ENCODE measurements around the gene SPATA2L.

GRCh38 chr16:89744813-89745212, 43.3 kb upstream of the SPATA2L start:
- TF ChIP-seq, protein P1, sequence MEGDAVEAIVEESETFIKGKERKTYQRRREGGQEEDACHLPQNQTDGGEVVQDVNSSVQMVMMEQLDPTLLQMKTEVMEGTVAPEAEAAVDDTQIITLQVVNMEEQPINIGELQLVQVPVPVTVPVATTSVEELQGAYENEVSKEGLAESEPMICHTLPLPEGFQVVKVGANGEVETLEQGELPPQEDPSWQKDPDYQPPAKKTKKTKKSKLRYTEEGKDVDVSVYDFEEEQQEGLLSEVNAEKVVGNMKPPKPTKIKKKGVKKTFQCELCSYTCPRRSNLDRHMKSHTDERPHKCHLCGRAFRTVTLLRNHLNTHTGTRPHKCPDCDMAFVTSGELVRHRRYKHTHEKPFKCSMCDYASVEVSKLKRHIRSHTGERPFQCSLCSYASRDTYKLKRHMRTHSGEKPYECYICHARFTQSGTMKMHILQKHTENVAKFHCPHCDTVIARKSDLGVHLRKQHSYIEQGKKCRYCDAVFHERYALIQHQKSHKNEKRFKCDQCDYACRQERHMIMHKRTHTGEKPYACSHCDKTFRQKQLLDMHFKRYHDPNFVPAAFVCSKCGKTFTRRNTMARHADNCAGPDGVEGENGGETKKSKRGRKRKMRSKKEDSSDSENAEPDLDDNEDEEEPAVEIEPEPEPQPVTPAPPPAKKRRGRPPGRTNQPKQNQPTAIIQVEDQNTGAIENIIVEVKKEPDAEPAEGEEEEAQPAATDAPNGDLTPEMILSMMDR (IDR thresholded peaks at IDR 0.05), result no peak
- no peak for TF ChIP-seq POLR2A (IDR thresholded peaks at IDR 0.05)
